EH (cell line): ENCODE data around the gene MOGAT3.

ENCODE experiments used
- DNase-seq: peaks from one replicate; pipeline ENCODE4 v3.0.0-alpha.2; 2015; ENCODE audit warnings: low read depth

MOGAT3 gene, protein sequence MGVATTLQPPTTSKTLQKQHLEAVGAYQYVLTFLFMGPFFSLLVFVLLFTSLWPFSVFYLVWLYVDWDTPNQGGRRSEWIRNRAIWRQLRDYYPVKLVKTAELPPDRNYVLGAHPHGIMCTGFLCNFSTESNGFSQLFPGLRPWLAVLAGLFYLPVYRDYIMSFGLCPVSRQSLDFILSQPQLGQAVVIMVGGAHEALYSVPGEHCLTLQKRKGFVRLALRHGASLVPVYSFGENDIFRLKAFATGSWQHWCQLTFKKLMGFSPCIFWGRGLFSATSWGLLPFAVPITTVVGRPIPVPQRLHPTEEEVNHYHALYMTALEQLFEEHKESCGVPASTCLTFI

DNA sequence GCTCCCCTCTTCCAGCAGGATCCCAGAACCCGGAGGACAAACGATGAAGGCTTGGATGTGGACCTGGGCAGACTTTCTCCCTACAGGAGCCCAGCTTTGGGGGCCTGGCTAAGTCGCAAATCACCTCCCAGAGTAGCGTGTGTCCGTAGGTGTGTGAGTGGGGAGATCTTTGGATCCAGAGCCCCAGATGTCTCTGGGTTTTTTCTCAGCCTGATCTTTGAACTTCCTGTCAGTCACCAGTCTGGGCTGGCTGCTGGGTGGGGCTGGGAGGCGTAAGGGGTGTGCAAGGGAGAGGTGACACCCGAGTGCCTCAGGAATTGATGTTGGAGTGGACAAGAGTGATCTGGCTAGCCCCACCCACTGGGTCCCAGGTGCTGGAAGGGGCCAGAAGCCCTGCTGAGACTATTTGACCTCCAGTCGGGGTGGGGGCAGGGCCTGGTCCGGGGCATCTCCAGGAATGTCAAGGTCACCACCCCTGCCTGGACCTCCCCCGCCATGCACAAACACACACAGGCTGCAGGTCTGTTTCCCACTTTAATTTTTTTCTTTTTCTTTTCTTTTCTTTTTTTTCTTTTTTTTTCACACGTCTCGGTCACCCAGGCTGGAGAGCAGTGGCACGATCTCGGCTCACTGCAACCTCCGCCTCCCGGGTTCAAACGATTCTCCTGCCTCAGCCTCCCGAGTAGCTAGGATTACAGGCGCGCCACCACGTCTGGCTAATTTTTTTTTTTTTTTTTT is at the start of gene MOGAT3:
Gene MOGAT3 (minus strand): TSS at position 175 of the 738 bp plus-strand sequence. CDS start 182 bp downstream, outside the sequence.
- DNase-seq: no peak

DNA sequence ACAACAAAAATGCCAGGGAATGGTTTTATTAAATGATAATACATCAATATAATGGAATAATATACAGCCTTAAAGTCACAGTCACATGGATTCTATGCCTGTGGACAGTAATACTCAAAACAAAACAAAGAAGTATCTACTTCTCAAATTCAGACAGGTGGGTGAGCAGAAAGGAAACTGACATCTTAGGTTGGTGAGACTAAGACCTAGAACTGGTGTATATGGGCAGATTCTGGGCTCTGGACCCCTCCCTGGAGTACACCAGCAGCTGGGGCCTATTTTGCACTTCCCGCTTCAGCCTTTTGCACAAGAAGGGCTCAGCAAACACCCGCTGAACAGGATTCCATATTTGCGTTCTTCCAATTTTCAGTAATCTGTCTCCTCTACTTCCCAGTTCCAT is 49.5 kb upstream of the MOGAT3 start:
- DNase-seq: no peak

DNA sequence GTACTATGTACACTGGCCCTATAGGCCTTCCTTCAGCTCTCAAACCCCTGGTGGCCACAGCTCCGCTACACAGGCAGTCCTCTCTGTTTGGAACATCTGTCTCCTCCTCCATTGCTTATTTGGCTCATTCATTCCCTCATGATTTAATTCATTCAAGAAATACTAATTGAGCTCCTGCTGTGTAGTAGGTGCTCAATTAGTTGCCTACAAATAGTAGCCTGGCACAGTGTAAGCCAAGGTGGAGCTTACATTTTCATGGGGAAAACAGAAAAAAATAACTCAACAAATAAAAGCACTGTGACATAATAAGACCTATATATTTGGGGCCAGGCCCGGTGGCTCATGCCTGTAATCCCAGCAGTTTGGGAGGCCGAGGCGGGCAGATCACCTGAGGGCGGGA is 47.4 kb upstream of the MOGAT3 start:
- no peak for DNase-seq

DNA sequence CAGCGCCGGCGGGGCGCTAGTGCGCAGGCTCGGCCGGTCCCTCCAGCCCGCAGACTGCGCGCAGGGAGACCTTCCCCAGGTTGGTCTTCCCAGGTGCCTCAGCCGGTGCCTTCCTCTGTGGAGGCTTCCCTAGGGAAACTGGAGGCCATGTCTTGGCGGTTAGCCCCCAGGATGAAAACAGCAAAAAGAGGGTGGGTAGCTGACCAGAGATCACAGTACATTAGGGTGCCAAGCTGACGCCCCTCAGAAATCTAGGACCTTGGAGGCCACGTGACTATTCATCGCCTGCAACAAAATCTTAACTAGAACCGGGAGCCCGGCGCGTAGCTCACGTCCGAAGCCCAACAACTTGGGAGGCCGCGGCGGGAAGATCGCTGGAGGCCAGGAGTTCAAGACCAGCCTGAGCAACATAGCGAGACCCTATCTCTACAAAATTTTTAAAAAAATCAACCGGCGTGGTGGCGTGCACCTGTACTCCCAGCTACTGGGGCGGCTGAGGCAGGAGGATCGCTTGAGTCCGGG is 44.4 kb upstream of the MOGAT3 start:
- no peak for DNase-seq

DNA sequence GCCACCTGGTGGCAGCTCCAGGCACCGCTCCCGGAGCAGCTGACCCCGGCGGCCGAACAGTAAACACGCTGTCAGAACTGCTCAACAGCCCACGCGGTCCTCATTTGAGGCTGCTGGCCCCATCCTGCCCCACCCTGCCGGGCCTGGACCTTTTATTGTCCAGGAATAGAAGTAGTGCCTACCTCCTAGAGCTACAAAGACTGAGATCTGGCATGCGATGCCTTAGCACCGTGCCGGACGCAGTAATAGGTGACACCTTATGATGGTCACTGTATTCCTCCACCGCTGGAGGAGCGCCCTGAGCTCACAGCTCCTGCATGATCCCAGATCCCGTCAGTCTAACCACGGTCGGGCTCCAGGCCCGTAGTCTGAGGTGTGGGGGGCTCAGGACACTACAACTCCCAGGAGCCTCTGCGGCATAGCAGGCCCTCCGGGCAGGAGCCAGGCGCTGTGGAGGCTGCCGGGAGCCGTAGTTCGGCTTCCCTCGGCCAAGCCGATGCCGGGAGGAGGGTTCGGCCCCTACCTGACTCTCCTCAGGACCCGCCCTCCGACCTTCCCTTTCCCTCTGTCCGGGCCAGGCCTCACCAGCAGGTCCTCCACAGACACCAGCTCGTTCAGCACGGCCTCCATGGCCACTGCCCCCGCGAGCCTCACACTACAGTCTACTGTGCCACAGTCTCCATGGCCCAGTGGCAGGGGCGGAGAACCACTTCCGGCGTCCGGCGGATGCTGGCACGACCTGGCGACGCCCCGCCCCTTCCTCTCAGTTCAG is 43.7 kb upstream of the MOGAT3 start, which contains the start of gene FIS1:
Gene FIS1 (minus strand): TSS at position 707 of the 772 bp plus-strand sequence. CDS start 77 bp downstream, at position 630.
- peak; percentile 91 for DNase-seq

DNA sequence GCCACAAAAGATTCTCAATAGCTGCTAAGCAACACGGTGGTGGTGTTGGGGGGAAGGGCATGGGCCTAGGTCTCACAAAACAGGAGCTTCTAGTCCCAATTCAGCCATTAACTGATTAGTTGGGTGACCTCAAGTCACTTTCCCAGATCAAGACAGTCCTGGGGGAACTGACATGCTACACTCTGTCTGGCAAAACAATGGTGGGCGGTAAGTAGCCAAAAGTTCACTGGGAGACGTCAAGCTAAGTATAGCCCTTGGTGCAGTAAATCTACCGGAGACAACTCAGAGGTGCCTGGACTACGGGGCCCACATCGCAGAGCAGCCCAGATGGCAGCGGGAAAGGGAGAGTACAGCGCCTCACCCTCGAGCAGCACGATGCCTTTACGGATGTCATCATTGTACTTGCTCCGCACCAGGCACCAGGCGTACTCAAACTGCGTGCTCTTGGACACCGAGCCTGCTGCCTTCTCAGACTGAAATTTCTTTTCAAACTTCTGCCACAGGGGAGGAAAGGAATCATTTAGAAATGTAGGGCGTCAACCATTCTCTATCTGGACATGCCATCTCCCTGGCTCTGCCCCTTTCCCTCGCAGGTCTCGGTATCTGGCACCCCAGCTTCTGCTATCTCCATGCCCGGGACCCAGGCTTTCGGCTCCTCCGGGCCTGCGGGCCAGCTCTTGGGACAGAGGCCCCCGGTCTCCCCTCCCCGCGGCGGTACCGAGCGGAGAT is 43.0 kb upstream of the MOGAT3 start:
- DNase-seq: peak; percentile 47

DNA sequence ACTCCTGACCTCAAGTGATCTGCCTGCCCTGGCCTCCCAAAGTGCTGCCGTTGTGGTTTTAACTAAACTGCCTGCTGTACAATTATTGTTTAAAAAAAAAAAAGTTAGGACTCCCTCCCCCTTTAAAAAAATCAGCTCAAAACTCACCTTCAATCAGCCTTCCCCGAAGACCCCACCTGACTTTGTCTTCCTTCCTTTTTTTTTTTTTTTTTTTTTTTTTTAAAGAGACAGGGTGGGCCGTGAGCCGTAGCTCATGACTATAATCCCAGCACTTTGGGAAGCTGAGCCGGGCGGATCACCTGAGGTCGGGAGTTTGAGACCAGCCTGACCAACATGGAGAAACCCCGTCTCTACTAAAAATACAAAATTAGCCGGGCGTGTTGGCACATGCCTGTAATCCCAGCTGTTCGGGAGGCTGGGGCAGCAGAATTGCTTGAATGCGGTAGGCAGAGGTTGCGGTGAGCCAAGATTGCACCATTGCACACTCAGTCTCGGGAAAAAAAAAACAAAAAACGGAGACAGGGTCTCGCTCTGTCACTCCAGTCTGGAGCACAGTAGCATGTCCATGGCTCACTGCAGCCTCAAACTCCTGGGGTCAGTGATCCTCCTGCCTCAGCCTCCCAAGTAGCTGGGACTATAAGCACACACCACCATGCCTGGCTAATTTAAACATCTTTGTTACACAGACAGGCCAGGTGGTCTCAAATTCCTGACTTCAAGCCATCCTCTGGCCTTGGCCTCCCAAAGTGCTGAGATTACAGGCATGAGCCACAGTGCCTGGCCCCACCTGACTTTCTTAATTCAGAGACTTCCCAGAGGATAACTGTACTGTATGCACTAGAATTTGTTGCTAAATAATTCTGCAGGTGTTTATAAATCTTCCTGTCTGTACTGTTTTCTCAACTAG is 40.9 kb upstream of the MOGAT3 start:
- no peak for DNase-seq

DNA sequence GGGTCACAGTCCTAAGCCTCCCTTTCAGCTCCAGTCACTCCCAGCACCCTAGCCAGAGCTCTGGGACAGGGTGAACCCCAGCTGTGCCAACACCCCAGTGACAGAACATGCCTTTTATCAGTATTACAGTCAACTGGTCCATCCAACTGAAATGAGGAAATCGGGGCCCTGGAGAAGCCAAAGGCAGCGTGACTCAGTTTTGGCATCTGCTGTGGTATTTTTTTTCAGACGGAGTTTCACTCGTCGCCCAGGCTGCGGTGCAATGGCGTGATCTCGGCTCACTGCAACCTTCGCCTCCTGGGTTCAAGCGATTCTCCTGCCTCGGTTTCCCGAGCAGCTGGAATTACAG is 40.2 kb upstream of the MOGAT3 start:
- no peak for DNase-seq

DNA sequence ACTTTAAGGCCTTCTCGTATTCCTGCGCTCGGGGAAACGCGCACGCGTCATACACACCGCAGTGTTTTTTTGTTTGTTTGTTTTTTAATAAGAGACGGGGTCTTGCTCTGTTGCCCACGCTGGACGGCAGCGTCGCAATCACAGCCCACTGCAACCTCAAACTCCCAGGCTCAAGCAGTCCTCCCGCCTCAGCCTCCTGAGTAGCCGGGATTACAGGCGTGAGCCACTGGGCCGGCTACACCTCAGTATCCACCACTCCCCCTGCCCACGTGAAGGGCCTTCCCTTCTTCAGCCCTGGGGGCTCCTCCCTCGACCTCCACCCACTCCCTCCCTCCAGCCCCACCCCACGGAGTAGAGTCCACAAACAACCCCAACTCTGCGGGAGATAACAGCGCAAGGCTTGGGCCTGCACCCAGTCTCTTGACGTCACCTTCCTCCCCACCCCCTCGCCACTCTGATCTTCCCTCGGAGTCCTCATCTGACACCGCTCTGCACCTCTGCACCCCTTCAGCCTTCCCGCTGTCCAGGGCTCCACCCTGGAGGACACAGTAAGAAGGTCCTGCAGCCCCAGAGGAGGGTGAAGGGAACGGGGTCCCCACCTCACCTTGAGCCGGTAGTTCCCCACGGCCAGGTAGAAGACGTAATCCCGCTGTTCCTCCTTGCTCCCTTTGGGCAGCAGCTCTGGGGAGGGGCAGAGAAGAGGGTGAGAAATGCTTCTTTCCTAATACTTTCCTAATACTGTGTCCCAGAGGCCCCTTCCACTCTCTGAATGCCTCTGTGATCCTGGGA is 39.6 kb upstream of the MOGAT3 start:
- DNase-seq: no peak

DNA sequence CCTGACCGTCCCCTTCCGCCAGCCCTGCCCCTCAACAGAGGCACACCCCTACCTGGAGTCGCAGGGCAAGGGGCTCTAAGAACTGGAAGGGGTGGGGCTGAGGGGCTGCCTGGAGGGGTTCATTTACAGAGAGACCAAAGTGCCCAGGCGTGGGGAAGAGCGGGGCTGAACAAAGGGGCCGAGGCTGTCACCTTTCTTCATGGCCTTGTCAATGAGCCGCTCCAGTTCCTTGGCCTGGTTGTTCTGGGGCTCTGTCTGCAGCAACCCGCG is 39.0 kb upstream of the MOGAT3 start:
- DNase-seq: no peak

DNA sequence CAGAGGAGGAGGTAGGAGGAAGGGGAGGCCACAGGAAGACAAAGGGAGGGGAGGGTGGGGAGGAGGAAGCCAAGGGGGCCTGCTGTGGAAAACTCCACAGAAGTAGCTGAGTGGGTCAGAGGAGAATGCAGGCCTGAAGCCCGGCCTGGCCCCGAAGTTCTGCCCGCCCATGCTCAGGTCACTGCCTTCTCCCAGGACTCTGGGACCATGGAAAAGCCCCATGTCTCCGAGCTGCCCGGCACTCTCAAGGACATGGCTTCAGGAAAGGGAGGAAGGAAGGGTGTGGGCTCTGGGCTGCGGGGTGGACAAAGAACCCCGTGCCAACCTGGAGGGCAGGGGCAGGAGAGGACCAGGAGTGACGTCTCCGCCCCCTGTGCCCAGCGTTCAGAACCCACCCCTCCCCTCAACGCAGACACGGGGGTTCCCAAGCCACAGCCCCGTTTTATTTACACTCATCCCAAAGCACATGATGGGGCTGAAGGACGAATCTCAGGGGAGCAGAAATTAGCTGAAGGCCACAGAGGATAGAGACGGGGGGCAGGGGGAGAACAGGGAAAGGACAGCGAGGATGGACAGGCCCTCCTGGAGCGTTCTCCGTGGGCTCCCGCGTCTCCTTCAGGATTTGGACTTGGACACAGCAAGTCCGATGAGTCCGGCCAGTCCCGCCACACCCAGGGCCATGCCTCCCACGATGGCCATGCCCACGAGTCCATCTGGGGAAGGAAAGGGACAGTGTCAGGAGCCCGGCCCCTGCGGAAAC is 38.5 kb upstream of the MOGAT3 start:
- DNase-seq: no peak

DNA sequence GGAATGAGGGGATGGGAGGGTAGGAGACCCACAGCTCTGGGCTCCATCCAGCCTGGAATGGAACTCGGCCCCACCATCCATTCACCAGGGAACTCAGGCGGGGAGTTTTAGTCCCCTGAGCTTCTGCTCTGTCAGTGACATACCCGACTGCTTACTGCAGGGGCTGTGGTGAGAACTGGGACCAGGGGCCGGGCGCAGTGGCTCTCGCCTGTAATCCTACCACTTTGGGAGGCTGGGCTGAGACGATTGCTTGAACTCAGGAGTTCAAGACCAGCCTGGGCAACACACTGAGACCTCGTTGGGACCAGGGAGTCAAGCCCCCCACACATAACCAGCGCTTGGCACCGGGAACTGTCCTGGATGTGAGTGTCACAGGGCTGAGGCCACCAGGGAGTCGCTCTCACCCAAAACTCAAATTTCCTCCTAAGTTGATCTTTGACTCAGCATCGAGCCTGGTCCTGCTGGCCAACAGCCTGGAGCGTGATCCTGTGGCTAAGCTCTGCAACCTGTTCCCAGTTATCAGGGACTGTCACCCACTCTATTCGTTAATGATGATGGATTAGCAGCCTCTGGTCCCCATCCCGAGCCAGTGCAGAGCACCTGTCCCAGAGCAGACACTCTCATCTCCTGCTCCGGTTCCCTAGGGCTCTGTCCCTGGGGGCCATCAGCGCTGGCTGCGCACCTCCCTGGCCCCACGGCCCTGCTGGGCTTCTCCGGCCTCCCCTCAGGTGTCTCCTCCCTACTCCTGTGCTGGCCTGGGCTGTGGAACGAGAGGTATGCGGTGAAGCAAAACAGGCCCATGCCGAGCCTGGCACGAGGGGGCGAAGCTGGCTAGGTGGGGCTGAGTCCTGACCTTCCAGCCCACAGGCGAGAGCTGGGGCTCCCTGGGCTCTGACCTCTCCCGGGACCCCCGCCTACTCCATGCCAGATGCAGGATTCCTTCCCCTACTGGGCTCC is 37.7 kb upstream of the MOGAT3 start:
- no peak for DNase-seq

DNA sequence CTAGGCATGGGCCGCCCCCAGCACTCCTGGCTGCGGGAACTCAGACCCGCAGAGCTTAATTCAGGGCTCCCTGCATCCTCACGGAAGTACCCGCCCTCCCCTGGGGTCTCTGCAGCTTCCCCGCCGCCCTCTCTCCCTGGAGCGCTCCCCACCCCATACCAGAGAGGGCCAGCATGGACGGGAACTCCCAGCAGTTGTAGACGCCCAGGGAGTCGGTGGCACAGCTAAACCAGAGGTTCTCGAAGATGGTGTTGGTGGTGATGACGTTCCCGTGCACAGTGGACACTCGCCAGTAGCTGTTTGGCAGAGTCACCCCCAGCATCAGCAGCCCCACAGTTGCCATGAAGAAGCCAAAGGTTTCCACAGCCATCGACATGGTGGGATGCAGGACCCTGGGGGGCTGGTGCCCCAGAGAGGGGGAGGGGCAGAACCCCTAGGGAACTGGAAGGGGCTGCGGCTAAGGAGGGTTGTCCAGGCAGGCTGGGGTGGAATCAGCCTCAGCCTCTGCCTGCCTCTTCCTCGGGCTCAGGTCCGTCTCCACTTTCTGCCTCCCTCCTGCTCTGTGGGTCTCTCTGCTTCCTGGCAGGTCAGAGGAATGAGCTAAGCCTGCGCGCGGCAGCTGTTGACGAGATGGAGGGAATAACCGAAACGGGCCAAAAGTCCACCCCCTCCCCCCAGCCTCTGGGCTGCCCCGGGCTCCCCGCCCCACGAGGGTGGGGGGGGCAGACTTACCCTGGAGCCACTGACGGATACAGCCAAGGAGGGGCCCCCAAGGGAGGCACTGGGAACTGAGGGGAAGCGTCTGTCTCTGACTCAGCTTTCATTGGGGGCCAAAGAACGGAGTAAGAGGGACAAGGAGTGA is 36.6 kb upstream of the MOGAT3 start, which contains the start of gene CLDN15:
Gene CLDN15 (minus strand): TSS at position 597 of the 862 bp plus-strand sequence. CDS start 221 bp downstream, at position 376.
- DNase-seq: peak; percentile 50

DNA sequence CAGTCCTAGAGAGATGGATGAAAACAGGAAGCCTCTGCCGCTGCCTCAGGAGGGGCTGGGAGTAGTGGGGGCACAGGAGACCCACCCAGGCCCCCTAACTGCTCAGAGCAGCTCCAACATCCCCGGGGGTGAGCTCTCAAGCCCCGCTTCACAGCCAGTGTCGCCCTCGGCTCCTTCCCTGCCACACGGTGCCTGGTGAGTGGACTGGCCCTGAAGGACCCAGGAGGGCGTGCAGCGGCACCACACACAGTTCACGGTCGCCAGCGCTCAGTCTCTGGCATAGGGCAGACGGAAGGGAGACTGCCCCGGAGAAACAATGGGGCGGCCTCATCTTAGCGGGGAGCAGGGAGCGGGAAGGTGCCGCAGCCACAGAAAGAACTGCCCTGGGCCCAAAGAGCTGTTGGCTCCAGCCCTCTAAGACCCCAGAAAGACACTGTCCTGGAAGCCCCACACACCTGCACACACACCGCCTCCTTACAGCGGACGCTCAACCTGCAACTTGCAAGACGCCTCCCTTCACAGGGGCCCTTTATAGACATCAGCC is 35.5 kb upstream of the MOGAT3 start:
- no peak for DNase-seq

DNA sequence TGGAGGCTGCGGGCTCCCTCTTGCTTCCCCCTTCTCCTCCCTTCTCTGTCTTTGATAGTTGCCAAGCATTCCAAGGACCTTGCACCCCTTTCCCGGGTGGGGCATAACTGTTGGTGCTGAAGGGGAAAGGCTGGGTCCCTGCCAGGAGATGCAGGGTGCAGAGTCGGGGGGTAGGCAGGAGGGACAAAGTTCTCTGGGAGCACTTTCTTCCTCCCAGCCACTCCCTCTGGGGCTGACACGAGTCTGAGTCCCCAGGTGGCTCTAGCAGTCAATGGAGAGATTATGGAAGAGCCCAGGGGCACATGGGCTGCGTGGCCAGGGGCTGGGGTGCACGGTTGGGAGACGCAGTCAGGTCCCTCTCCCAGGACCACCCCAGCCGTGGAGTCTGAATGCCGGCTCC is 34.7 kb upstream of the MOGAT3 start:
- DNase-seq: no peak

DNA sequence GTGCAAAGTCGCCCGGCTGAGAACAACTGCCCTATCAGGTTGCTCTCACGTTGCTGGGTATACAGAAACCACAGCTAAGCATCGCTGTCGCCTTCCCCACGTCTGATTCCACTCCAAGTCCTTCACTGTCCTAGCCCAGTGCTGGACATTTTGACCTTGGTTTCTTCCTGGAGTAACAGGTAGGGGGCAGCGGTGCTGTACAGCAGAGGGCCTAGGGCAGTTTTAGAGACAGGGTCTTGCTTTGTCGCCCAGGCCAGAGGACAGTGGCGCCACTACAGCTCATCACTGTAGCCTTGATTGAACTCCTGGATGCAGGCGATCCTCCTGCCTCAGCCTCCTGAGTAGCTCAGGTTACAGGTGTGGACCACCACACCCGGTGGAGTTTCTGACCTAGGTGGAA is 34.2 kb upstream of the MOGAT3 start:
- no peak for DNase-seq

DNA sequence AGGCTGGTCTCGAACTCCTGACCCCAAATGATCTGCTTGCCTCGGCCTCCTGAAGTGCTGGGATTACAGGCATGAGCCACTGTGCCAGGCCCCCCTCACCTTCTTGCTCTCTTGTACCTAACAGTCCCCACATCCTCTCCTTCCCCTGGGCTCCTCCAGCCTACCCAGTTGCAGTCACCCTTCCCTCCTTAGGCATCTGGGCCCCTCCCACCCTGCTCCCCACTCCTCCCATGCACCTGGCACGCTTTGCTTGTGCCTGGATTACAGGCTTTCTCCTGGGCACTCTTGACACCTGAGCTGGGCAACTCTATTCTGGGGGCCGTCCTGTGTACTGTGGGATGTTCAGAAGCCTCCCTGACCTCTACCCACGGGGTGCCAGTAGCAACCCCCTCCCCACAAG is 33.8 kb upstream of the MOGAT3 start:
- no peak for DNase-seq
